Lower leg skin (tissue), 4 donors: ENCODE measurements around the gene CHN2. TPM values are rescaled to one million over a fixed set of nuclear protein-coding genes. Genes with fewer than 3 reads are reported as not detected.
A peak's percentile ranks its signal among the peaks of the same experiment; 100 is the strongest.
"Not testable (repeated sequence)": the region's sequence is repeated elsewhere in the genome, so short reads cannot be mapped to it uniquely, and the experiment has no call there.

ENCODE experiments used
- DNase-seq, 2 donors: peaks; one replicate each; pipeline ENCODE4 v3.0.0-alpha.2; 2019; ENCODE audit warnings: low spot score in 2 of 2
- H3K4me3 ChIP-seq: fragments of 200-600 bp; sonication (generic); 2 replicates; pipeline ENCODE4 v1.5.1; 2017; ENCODE audit warnings: mild to moderate bottlenecking, low read depth; ENCODE audit not compliant: poor library complexity, severe bottlenecking
- CTCF ChIP-seq, 3 donors: fragments of 450-650 bp; IDR thresholded peaks; one replicate each; pipeline ENCODE4 v1.5.1; 2016; ENCODE audit warnings: antibody characterized with exemption in 3 of 3, mild to moderate bottlenecking in 3 of 3, moderate library complexity in 2 of 3
- POLR2A ChIP-seq, 2 donors: fragments of 450-650 bp; IDR thresholded peaks; one replicate each; pipeline ENCODE4 v1.6.1; 2016 to 2017; ENCODE audit warnings: antibody characterized with exemption in 2 of 2, mild to moderate bottlenecking in 1 of 2, moderate library complexity in 1 of 2
- WGBS, 2 donors: methylation state at CpG; one replicate each; pipeline ENCODE4 v1.1.5; 2018; 5-methylcytosine and 5-hydroxymethylcytosine counted together
- intact Hi-C: fragments of 100-400 bp; cut with DNase I; formaldehyde crosslinking; loops from one replicate; pipeline ENCODE4 v1.15.0; 2023; ENCODE audit warnings: low total_unique reads
- total RNA-seq, 4 donors: library from RNA; depleted of rRNA; stranded (reverse); fragments of >200 nt; gene quantifications; one replicate each; pipeline ENCODE4 v1.1.0, GENCODE V29; 2016

CHN2 gene
- total RNA-seq, 4 donors from 2014 or later = 1.0 to 3.8 (median 2.0) TPM

GRCh38 chr7:29204491-29205272 lies 10.1 kb downstream of the CHN2 start:
- TF ChIP-seq CTCF (IDR thresholded peaks at IDR 0.05) (no peak), POLR2A (IDR thresholded peaks at IDR 0.05) (no peak)
- WGBS, 2 donors = 66 to 68% methylated on average over 6 of the region's 6 CpGs
- no peak overlapping the region for H3K4me3 ChIP-seq
- no peak for DNase-seq
- intact Hi-C loops = no loop called here

- TF ChIP-seq POLR2A (IDR thresholded peaks at IDR 0.05) (no peak), CTCF (IDR thresholded peaks at IDR 0.05) (no peak)
- no peak overlapping the region for H3K4me3 ChIP-seq
- 45 to 53% methylated on average over 5 of the region's 5 CpGs for WGBS, 2 donors
- intact Hi-C loops = no loop called here
- no peak for DNase-seq
Observed at GRCh38 chr7:29207162-29207801, 12.7 kb downstream of the CHN2 start.

DNA sequence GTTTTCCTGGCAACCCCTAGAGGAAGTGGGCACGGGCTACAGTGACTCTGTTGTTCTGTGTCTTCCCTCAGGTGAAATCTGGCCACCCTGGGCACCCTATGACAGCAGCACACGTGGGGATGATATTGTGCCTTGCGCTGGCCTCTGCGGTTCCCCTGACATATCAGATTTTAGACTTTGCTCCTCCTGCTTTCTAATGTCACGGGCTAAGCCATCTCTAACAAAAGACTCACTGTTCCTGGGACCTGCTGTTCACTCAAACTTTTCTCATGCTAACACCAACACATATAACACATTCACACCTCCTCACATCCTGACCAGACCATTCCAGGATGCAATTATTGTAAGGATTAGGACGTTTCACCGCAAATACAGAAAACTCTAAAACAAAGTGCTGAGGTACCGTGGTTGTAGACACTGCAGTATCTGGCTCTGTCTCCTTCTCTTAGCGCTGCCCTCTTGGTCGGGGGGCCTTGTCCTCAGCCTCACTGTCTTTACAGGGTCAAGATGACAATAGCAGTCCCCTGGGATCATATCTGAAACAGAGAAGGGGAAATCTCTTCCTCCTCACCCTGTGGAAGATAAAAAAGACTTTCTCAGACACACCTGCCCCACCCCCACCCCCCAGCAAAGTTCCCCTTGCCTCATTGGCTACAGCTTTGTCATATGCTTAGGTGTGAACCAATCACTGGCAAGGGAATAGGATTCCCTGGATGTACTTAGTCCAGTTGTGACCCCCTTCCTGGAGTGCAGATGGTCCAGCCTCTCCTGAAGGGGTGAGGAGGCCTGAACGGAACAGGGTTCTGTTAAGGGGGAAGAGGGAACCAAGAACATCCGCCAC lies 14.1 kb downstream of the CHN2 start:
- WGBS, 2 donors = 87 to 90% methylated on average over 12 of the region's 12 CpGs
- H3K4me3 ChIP-seq = no peak overlapping the region
- intact Hi-C loops = no loop called here
- no peak for TF ChIP-seq POLR2A (IDR thresholded peaks at IDR 0.05)
- TF ChIP-seq CTCF (IDR thresholded peaks at IDR 0.05) = no peak
- DNase-seq = peak in 1 of 2 donors; percentile 19

DNA sequence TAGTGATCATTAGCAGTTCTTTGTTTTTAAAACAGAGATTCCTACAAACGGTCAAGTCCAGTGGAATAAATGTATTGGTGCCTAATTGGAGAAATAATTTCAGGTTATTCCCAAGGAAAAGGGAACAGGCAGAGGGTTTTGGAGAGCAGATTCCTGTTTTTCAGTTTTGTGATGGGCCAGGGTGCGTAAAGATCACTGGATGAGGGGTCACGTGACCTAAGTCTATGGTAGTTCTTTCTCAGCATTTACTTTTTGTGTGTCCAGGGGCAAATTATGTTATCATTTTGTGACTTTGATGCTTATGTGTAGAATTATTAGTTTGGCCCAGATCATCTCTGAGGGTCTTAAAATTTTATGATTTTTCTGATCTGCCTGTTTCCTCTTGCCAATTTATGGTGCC lies 15.2 kb downstream of the CHN2 start:
- 90 to 97% methylated on average over 3 of the region's 3 CpGs for WGBS, 2 donors
- TF ChIP-seq CTCF (IDR thresholded peaks at IDR 0.05) = no peak
- no peak for TF ChIP-seq POLR2A (IDR thresholded peaks at IDR 0.05)
- no peak overlapping the region for H3K4me3 ChIP-seq
- no peak for DNase-seq
- intact Hi-C loops = no loop called here

GRCh38 chr7:29212736-29213135 lies 18.2 kb downstream of the CHN2 start:
- H3K4me3 ChIP-seq, intact Hi-C loops, DNase-seq: not testable (repeated sequence)
- WGBS, 2 donors = 93 to 95% methylated on average over 2 of the region's 2 CpGs

GRCh38 chr7:29214056-29214455 lies 19.5 kb downstream of the CHN2 start:
- TF ChIP-seq POLR2A (IDR thresholded peaks at IDR 0.05) (no peak), CTCF (IDR thresholded peaks at IDR 0.05) (no peak)
- no peak for DNase-seq
- 82 to 92% methylated on average over 5 of the region's 5 CpGs for WGBS, 2 donors
- H3K4me3 ChIP-seq = no peak overlapping the region
- intact Hi-C loops = no loop called here
